Loucy (cell line): Measurements from ENCODE around the gene POLD4.

Source experiments
- EZH2phosphoT487 ChIP-seq: fragments of 200-600 bp; IDR thresholded peaks from 2 replicates; pipeline ENCODE4 v1.6.1; 2018; ENCODE audit warnings: antibody characterized with exemption, mild to moderate bottlenecking, moderate library complexity, borderline replicate concordance
- TF ChIP-seq, protein P1 (sequence below): fragments of 200-600 bp; sonication (generic); conservative IDR thresholded peaks from 2 replicates; pipeline ENCODE4 v1.5.1; 2014; ENCODE audit warnings: mild to moderate bottlenecking, antibody characterized with exemption, low read length

DNA sequence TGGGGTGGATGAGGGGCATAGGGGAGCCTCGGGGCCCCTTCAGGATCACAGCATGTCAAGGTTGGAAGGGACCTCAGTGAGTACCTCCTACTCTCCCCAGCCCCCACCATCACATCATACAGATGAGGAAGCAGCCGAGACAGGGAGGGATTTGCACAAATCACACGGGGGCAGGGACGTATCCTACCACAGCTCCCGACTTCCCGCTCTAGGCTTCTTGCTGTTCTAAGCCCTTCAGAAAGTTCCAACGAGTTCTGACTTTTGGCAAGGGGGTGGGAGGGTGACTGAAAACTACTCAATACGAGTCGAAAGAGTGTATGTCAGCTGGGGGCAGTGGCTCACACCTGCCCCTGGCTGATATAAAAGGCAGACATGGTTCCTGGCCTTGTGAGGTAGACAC is 33.7 kb upstream of the POLD4 start:
- TF ChIP-seq, protein P1, sequence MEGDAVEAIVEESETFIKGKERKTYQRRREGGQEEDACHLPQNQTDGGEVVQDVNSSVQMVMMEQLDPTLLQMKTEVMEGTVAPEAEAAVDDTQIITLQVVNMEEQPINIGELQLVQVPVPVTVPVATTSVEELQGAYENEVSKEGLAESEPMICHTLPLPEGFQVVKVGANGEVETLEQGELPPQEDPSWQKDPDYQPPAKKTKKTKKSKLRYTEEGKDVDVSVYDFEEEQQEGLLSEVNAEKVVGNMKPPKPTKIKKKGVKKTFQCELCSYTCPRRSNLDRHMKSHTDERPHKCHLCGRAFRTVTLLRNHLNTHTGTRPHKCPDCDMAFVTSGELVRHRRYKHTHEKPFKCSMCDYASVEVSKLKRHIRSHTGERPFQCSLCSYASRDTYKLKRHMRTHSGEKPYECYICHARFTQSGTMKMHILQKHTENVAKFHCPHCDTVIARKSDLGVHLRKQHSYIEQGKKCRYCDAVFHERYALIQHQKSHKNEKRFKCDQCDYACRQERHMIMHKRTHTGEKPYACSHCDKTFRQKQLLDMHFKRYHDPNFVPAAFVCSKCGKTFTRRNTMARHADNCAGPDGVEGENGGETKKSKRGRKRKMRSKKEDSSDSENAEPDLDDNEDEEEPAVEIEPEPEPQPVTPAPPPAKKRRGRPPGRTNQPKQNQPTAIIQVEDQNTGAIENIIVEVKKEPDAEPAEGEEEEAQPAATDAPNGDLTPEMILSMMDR, result no peak
- TF ChIP-seq EZH2phosphoT487, result no peak
